Karpas-422 (cell line): ENCODE measurements around the gene PUM2. TPM values are rescaled to one million over a fixed set of nuclear protein-coding genes. Genes with fewer than 3 reads are reported as not detected.
"Not testable (repeated sequence)": the region's sequence is repeated elsewhere in the genome, so short reads cannot be mapped to it uniquely, and the experiment has no call there.

Experiments used
- DNase-seq: peaks from one replicate; pipeline ENCODE4 v3.0.0-alpha.2; 2015
- H2AFZ ChIP-seq: fragments of 200-600 bp; sonication (generic); 2 replicates; pipeline ENCODE4 v1.6.1; 2014; ENCODE audit warnings: antibody characterized with exemption, low read length, mixed read lengths
- H3K27ac ChIP-seq: fragments of 200-600 bp; sonication (generic); 2 replicates; pipeline ENCODE4 v1.5.1; 2014; ENCODE audit warnings: mild to moderate bottlenecking, low read length, moderate library complexity
- H3K27me3 ChIP-seq: fragments of 200-600 bp; sonication (generic); 2 replicates; pipeline ENCODE4 v1.6.1; 2014; ENCODE audit warnings: low read length, mixed read lengths
- H3K36me3 ChIP-seq: fragments of 200-600 bp; sonication (generic); 2 replicates; pipeline ENCODE4 v1.6.1; 2014; ENCODE audit warnings: low read length, mixed read lengths; ENCODE audit not compliant: insufficient read depth
- H3K4me1 ChIP-seq: fragments of 200-600 bp; sonication (generic); 2 replicates; pipeline ENCODE4 v1.6.1; 2014; ENCODE audit warnings: mild to moderate bottlenecking, low read length, mixed read lengths
- H3K4me2 ChIP-seq: fragments of 200-600 bp; sonication (generic); 2 replicates; pipeline ENCODE4 v1.6.1; 2014; ENCODE audit warnings: low read length, low read depth, mild to moderate bottlenecking; ENCODE audit not compliant: poor library complexity, severe bottlenecking
- H3K4me3 ChIP-seq: fragments of 200-600 bp; sonication (generic); 2 replicates; pipeline ENCODE4 v1.5.1; 2014; ENCODE audit warnings: mild to moderate bottlenecking, antibody characterized with exemption, low read length, mixed read lengths
- H3K79me2 ChIP-seq: fragments of 200-600 bp; sonication (generic); 2 replicates; pipeline ENCODE4 v1.6.1; 2014; ENCODE audit warnings: mild to moderate bottlenecking, low read length, mixed read lengths
- H3K9ac ChIP-seq: fragments of 200-600 bp; sonication (generic); 2 replicates; pipeline ENCODE4 v1.6.0; 2014; ENCODE audit warnings: low read length
- H3K9me2 ChIP-seq: fragments of 200-600 bp; sonication (generic), shearing (Covaris generic); replicated peaks from 2 replicates; pipeline ENCODE4 v1.6.0; 2014; ENCODE audit warnings: mild to moderate bottlenecking, low read length, moderate library complexity; ENCODE audit not compliant: insufficient read depth
- H3K9me3 ChIP-seq: fragments of 300-700, 200-600 bp; sonication (generic); 2 replicates; pipeline ENCODE4 v1.6.1; 2014; ENCODE audit warnings: low read length, mixed read lengths
- H4K20me1 ChIP-seq: fragments of 200-600 bp; sonication (generic); 2 replicates; pipeline ENCODE4 v1.6.1; 2014; ENCODE audit warnings: mild to moderate bottlenecking, antibody characterized with exemption, low read length, low read depth; ENCODE audit not compliant: insufficient read depth
- total RNA-seq: library from RNA; depleted of rRNA; stranded (reverse); fragments of >200 nt; shearing (Covaris generic); gene quantifications from 2 replicates; pipeline ENCODE4 v1.2.3, GENCODE V29; 2014; ENCODE audit warnings: low replicate concordance

The PUM2 gene
- total RNA-seq, 1 experiment from 2014 or later, result 80.3 TPM

DNA sequence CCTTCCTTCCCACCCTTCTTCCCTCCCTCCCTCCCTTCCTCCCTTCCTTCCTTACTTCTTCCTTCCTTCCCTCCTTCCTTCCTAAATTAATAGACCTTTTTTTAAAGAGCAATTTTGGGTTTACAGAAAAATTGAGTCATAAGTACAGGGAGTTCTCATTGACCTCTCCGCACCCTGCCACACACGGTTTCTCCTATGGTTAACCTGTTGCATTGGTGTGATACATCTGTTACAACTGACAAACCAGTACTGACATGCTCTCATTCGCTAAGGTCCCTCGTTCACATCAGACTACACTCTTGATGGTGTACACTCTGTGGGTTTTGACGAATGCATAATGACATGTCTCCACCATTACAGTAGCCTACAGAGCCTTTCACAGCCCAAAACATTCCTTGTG is 114.1 kb downstream of the PUM2 start:
- no peak overlapping the region for H3K4me2 ChIP-seq
- H3K27ac ChIP-seq, result no peak overlapping the region
- H3K4me1 ChIP-seq, result no peaks in the 10 kb centered on the region
- H3K9me3 ChIP-seq, result no peaks in the 10 kb centered on the region
- DNase-seq, result no peak
- H3K9me2 ChIP-seq, result no peaks in the 10 kb centered on the region
- no peak overlapping the region for H2AFZ ChIP-seq
- no peak overlapping the region for H3K4me3 ChIP-seq
- no peaks in the 10 kb centered on the region for H3K79me2 ChIP-seq
- H3K27me3 ChIP-seq, result no peaks in the 10 kb centered on the region
- no peak overlapping the region for H3K9ac ChIP-seq
- H4K20me1 ChIP-seq, result no peaks in the 10 kb centered on the region
- no peaks in the 10 kb centered on the region for H3K36me3 ChIP-seq

DNA sequence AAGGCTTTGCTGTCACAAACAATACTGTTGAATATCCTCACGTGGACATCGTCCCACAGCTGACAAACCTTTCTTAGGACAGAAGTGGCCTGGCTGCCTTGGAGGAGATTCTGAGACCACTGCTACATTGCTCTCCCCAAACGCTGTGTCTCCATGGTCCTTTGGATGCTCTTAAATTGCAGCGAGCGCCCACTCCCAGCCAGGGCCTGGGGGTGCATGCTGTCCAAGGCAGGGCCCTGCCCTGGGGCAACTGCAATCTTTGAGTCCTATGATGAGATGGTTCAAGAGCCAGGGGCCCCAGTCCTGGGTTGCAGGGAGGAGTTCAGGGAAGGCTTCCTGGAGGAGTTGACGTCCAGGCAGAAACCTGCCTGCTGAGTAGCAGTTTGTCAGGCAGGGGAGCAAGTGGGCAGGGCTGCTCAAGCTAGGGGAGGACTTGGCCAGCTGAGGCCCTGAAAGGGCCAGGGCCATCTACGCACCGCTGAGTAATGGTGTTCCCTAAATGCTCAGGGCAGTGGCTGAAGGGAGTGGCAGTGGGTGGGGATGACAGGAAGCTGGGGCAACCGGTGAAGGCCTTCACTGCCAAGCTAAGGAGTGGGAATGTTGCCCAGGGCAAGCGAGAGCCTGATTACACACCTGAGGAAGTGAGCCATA is 114.9 kb downstream of the PUM2 start:
- H3K27me3 ChIP-seq, result no peaks in the 10 kb centered on the region
- no peak overlapping the region for H3K4me2 ChIP-seq
- no peak overlapping the region for H3K9ac ChIP-seq
- no peaks in the 10 kb centered on the region for H3K4me1 ChIP-seq
- H3K9me3 ChIP-seq, result no peaks in the 10 kb centered on the region
- no peak for DNase-seq
- H3K36me3 ChIP-seq, result no peaks in the 10 kb centered on the region
- no peaks in the 10 kb centered on the region for H3K9me2 ChIP-seq
- no peak overlapping the region for H2AFZ ChIP-seq
- no peak overlapping the region for H3K4me3 ChIP-seq
- no peak overlapping the region for H3K27ac ChIP-seq
- H3K79me2 ChIP-seq, result no peaks in the 10 kb centered on the region
- no peaks in the 10 kb centered on the region for H4K20me1 ChIP-seq

DNA sequence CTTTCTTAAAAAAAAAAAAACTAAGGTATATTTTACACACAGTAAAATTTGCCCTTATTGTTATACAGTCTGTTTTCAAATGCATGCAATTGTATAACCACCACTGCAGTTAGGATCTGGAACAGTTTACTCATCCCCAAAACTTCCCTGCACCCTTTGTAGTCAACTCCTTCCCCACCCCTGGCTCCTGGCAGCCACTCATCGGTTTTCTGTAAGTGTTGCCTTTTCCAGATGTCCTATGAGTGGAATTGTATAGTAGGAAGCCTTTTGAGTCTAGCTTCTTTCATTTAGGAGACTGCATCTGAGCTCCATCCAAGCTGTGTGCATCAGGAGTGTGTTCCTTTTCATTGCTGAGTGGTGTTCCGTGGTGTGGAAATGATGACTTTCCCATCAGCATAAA is 116.0 kb downstream of the PUM2 start:
- not testable (repeated sequence) for H3K36me3 ChIP-seq, DNase-seq

DNA sequence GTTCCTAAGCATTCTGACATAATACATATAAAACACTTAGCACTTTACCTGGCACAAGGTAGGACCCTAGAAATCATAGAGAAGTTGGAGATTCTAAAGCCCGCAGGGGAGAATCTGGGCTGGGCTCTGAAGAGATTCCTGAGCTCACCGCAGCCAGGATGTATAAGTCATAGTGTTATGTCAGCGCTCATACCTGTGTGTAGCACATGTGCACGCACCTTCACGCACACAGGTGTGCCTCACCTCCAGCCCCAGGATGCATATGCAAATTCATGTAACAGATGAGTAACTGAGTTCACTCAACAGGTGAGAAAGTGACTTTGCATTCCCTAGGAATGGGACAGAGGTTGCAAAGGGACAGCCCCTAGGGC is 117.8 kb downstream of the PUM2 start:
- Histone ChIP-seq H3K4me1 (no peaks in the 10 kb centered on the region), H4K20me1 (no peaks in the 10 kb centered on the region), H3K4me3 (no peak overlapping the region), H3K9me3 (no peaks in the 10 kb centered on the region), H3K27ac (no peak overlapping the region), H3K79me2 (no peaks in the 10 kb centered on the region), H3K9me2 (no peaks in the 10 kb centered on the region), H3K27me3 (no peaks in the 10 kb centered on the region), H3K4me2 (no peak overlapping the region), H3K9ac (no peak overlapping the region), H3K36me3 (no peaks in the 10 kb centered on the region), H2AFZ (no peak overlapping the region)
- no peak for DNase-seq

More for the DNA sequence above, 116.0 kb downstream of the PUM2 start:
- not testable (repeated sequence) for H3K4me2 ChIP-seq, H3K4me1 ChIP-seq, H3K4me3 ChIP-seq, H3K79me2 ChIP-seq, H2AFZ ChIP-seq, H3K27ac ChIP-seq, H4K20me1 ChIP-seq, H3K9me3 ChIP-seq, H3K9me2 ChIP-seq, H3K27me3 ChIP-seq, H3K9ac ChIP-seq

DNA sequence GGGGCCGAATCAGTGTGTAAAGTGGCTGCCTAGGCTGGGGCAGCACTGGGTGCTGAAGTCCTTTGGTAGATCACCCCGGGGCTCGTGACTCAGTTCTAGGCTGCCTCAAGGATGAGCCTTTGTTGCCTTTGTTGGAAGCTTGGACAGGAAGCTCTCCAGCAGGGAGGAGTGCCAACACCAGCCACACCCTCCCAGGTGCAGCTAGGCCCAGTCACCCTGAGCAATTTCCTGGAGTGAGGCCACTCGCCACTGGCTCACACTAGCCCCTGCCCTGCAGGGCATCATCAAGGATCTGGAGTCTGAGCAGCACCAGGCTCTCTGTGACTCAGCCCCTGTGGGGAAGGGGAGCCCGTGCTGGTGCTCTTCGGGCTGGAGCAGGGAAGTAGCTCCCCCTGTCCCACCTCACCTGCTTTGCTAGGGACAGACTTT is 119.0 kb downstream of the PUM2 start:
- no peak for DNase-seq

DNA sequence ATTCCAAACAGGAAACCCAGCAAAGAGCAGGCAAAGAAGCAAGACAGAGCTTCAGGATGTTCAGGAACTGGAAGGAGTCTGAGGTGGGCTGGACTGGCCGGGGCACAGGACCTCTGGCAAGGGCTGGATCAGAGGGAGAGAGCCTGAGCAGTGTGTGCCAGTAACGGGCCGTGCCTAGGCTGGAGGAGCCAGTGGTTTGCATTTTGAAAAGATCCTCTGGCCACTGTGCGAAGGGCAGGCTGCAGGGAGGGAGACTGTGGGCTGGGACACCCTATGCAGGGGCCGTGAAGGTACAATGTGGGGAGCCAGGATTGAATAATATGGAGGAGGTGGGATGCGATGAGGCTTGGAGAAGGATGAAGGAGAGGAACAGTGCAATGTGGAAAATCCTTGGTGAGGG is 119.5 kb downstream of the PUM2 start:
- Histone ChIP-seq H4K20me1 (no peaks in the 10 kb centered on the region), H3K9me2 (no peaks in the 10 kb centered on the region), H3K4me2 (no peak overlapping the region), H3K9ac (no peak overlapping the region), H3K36me3 (no peaks in the 10 kb centered on the region), H3K4me3 (no peak overlapping the region), H2AFZ (no peak overlapping the region), H3K27ac (no peak overlapping the region), H3K79me2 (no peaks in the 10 kb centered on the region), H3K9me3 (no peaks in the 10 kb centered on the region), H3K4me1 (no peaks in the 10 kb centered on the region), H3K27me3 (no peaks in the 10 kb centered on the region)
- DNase-seq, result no peak

More for the DNA sequence above, 119.0 kb downstream of the PUM2 start:
- Histone ChIP-seq H4K20me1 (no peaks in the 10 kb centered on the region), H3K9ac (no peak overlapping the region), H3K9me3 (no peaks in the 10 kb centered on the region), H3K4me2 (no peak overlapping the region), H3K4me1 (no peaks in the 10 kb centered on the region), H3K4me3 (no peak overlapping the region), H2AFZ (no peak overlapping the region), H3K27me3 (no peaks in the 10 kb centered on the region), H3K36me3 (no peaks in the 10 kb centered on the region), H3K9me2 (no peaks in the 10 kb centered on the region), H3K27ac (no peak overlapping the region), H3K79me2 (no peaks in the 10 kb centered on the region)

DNA sequence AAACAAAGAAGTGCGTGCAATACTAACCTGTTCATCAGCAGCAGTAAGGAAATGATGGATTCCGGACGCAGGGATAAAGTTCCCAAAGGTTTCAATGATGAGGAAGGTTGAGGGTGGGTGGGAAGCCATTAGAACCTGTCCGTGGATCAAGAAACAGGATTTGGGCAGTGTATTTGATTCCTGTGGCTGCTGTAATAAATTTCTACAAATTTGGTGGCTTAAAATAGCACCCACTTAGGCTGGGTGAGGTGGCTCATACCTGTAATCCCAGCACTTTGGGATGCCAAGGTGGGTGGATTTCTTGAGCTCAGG is 120.6 kb downstream of the PUM2 start:
- Histone ChIP-seq H4K20me1 (no peaks in the 10 kb centered on the region), H3K9me2 (no peaks in the 10 kb centered on the region), H2AFZ (no peak overlapping the region), H3K4me2 (no peak overlapping the region), H3K4me1 (peaks cover 8% of the 10 kb centered on the region), H3K79me2 (no peaks in the 10 kb centered on the region), H3K4me3 (no peak overlapping the region), H3K9me3 (no peaks in the 10 kb centered on the region), H3K27ac (no peak overlapping the region), H3K27me3 (no peaks in the 10 kb centered on the region), H3K9ac (no peak overlapping the region), H3K36me3 (no peaks in the 10 kb centered on the region)
- DNase-seq, result no peak

DNA sequence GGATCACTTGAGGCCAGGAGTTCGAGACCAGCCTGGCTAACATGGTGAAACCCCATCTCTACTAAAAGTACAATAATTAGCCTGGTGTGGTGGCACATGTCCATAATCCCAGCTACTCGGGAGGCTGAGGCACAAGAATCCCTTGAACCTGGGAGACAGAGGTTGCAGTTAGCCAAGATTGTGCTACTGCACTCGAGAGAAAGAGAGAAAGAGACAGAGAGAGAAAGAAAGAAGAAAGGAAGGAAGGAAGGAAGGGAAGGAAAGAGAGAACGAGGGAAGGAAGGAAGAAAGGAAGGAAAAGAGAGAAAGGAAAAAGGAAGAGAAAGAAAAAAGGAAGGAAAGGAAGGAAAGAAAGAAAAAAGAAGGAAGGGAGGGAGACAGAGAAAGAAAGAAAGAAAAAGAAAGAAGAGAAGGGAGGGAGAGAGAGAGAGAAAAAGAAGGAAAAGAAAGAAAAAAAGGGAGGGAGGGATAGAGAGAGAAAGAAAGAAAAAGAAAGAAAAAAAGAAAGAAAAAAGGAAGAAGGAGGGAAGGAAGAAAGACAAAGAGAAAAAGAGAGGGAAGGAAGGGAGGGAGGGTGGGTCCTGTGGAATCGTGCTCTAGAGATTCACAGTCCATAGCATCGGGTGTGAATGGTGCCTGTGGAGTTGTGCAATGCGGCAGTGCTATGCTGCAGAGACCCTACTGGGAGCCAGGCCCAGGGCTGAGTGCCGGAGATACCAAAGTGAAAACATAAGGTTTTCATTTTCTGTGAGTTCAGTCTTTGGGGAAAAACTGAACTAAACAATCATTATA is 121.1 kb downstream of the PUM2 start:
- Histone ChIP-seq H3K79me2 (no peaks in the 10 kb centered on the region), H3K4me2 (no peak overlapping the region), H3K4me3 (no peak overlapping the region)

More for the DNA sequence above, 121.1 kb downstream of the PUM2 start:
- DNase-seq, result no peak
- Histone ChIP-seq H3K9me2 (no peaks in the 10 kb centered on the region), H2AFZ (no peak overlapping the region), H3K4me1 (peaks cover 8% of the 10 kb centered on the region), H3K36me3 (no peaks in the 10 kb centered on the region), H3K9me3 (no peaks in the 10 kb centered on the region), H3K9ac (no peak overlapping the region), H3K27me3 (no peaks in the 10 kb centered on the region), H4K20me1 (no peaks in the 10 kb centered on the region), H3K27ac (no peak overlapping the region)
